PFSK-1 (cell line): ENCODE measurements around the gene LSM4.

Source experiments
- FOXP2 ChIP-seq: optimal IDR thresholded peaks from 2 replicates; pipeline ENCODE3; 2011; ENCODE audit warnings: borderline replicate concordance, control low read depth, inconsistent platforms; ENCODE audit not compliant: insufficient read depth; ENCODE audit errors: extremely low read length, extremely low read depth
- POLR2AphosphoS5 ChIP-seq: IDR thresholded peaks from 2 replicates; pipeline ENCODE4 v1.6.1; 2012; ENCODE audit warnings: low read depth, mild to moderate bottlenecking, control low read depth, low read length, moderate library complexity
- REST ChIP-seq, 2 experiments: IDR thresholded peaks; 2 replicates each; pipeline versions ENCODE4 v1.6.1 to v1.8.0; 2011 to 2012; ENCODE audit warnings: low read depth in 2 of 2, low read length in 2 of 2, control low read depth in 1 of 2, inconsistent platforms in 1 of 2, mild to moderate bottlenecking in 1 of 2, moderate library complexity in 1 of 2; ENCODE audit not compliant: insufficient read depth in 1 of 2
- TAF1 ChIP-seq: IDR thresholded peaks from 2 replicates; pipeline ENCODE4 v1.6.1; 2012; ENCODE audit warnings: low read length, control low read depth, borderline replicate concordance; ENCODE audit not compliant: insufficient read depth

GRCh38 chr19:18306888-18307260, 16.0 kb downstream of the LSM4 start:
- TF ChIP-seq POLR2AphosphoS5 = no peak
- TF ChIP-seq REST (IDR thresholded peaks at IDR 0.05; ENCODE audit: insufficient read depth in 1 of 2, low read depth in 2 of 2, low read length in 2 of 2) = no peak
- no peak for TF ChIP-seq TAF1
- no peak for TF ChIP-seq FOXP2
